T-helper 1 cell (primary cell): ENCODE measurements around the gene OSM.

Experiments
- DNase-seq, 5 donors: peaks; one replicate each; pipeline ENCODE4 v3.0.0-alpha.2; 2012 to 2020

OSM gene

GRCh38 chr22:30297991-30298701, 31.5 kb upstream of the OSM start:
- DNase-seq, result no peak

- no peak for DNase-seq
Observed at GRCh38 chr22:30297276-30297990, 30.8 kb upstream of the OSM start.

- DNase-seq, result no peak
Observed at GRCh38 chr22:30296833-30297232, 30.2 kb upstream of the OSM start.

GRCh38 chr22:30296324-30296723, 29.7 kb upstream of the OSM start:
- DNase-seq, result no peak

- no peak for DNase-seq
Observed at GRCh38 chr22:30295576-30295975, 28.9 kb upstream of the OSM start.

- no peak for DNase-seq
Observed at GRCh38 chr22:30294830-30295229, 28.2 kb upstream of the OSM start.

- DNase-seq, result no peak
Observed at GRCh38 chr22:30294066-30294465, 27.4 kb upstream of the OSM start.

- DNase-seq, result no peak
Observed at GRCh38 chr22:30293026-30293425, 26.4 kb upstream of the OSM start.

- DNase-seq, result no peak
Observed at GRCh38 chr22:30292069-30292970, 25.7 kb upstream of the OSM start.

- DNase-seq, result no peak
Observed at GRCh38 chr22:30291058-30291892, 24.6 kb upstream of the OSM start.

GRCh38 chr22:30290342-30291057, 23.8 kb upstream of the OSM start:
- DNase-seq, result no peak

- DNase-seq, result no peak
Observed at GRCh38 chr22:30289980-30290313, 23.3 kb upstream of the OSM start.

GRCh38 chr22:30289141-30289979, 22.7 kb upstream of the OSM start, which contains the start of gene CASTOR1:
TSS of gene CASTOR1 (minus strand) at chr22:30289505. CDS start at chr22:30289497, 8 bp downstream.
- peak; percentile 81 to 94 (median 85) for DNase-seq

- DNase-seq, result no peak
Observed at GRCh38 chr22:30288419-30289140, 21.9 kb upstream of the OSM start.

- peak; percentile 65 to 89 (median 81) for DNase-seq
Observed at GRCh38 chr22:30287648-30288418, 21.2 kb upstream of the OSM start.

- peak; percentile 67 to 83 (median 78) for DNase-seq
Observed at GRCh38 chr22:30286813-30287647, 20.4 kb upstream of the OSM start.

GRCh38 chr22:30286331-30286730, 19.7 kb upstream of the OSM start:
- no peak for DNase-seq

- DNase-seq, result no peak
Observed at GRCh38 chr22:30285846-30286200, 19.2 kb upstream of the OSM start.
